ENCODE measurements around the gene CDC42BPA. TPM values are rescaled to one million over a fixed set of nuclear protein-coding genes. Genes with fewer than 3 reads are reported as not detected.

CDC42BPA gene
- polyA plus RNA-seq, 1 donor (not counting 4 experiments of a cell fraction or from before 2014, with no cell fraction given) = 9.2 TPM

DNA sequence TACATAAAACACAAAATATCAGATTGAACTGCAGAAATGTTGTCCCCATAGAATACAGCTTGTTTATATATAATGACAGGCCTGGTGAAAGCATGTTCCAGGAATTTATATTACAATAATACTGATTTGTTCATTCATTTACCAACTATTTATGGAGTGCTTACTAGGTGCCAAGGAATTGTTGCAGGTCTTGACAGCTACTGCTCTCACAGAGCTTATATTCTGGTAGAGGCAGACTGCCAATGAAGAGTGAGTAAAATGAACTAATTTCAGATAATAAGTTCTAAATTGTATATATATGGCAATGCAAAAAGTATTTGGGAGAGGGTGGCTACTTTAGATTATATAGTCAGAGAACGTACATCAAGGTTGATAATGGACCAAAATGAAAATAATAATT, 226.2 kb downstream of the CDC42BPA start:
- no peaks in the 10 kb centered on the region for H3K36me3 ChIP-seq (ENCODE audit: control insufficient read depth in 2 of 2, extremely low read depth in 1 of 2, insufficient read depth in 2 of 2, low read length in 2 of 2)
- H3K9me3 ChIP-seq (ENCODE audit: control insufficient read depth, low read depth, low read length) = no peaks in the 10 kb centered on the region

DNA sequence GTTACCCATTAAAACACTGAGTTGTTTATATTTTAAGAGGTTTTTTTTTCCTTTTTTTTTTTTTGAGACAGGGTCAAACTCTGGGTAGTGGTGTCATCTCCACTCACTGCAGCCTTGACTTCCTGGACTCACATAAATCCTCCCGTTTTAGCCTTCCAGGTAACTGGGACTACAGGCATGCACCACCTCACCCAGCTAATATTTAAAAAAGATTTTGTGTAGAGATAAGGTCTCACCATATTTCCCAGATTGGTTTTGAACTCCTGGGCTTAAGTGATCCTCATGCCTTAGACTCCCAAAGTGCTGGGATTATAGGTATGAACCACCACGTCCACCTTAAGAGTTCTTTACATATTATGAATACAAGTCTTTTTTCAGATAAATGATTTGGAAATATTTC, 231.7 kb downstream of the CDC42BPA start:
- no peak for FAIRE-seq
- H3K9ac ChIP-seq (ENCODE audit: control insufficient read depth, extremely low read depth, insufficient read depth, low read length) = no peak overlapping the region
- no peaks in the 10 kb centered on the region for H3K9me3 ChIP-seq (ENCODE audit: control insufficient read depth, low read depth, low read length)
- H3K9me1 ChIP-seq (ENCODE audit: control insufficient read depth, extremely low read depth, insufficient read depth, low read length) = no peaks in the 10 kb centered on the region
- H3K79me2 ChIP-seq (ENCODE audit: control insufficient read depth, insufficient read depth, low read length) = no peaks in the 10 kb centered on the region
- dilution Hi-C loops (cut with MboI; ENCODE audit: extremely low pct_ligation_motif_present, low sequenced_read_pairs) = no loop called here
- H3K36me3 ChIP-seq (ENCODE audit: control insufficient read depth in 2 of 2, extremely low read depth in 1 of 2, insufficient read depth in 2 of 2, low read length in 2 of 2) = no peaks in the 10 kb centered on the region
- H4K20me1 ChIP-seq (ENCODE audit: control insufficient read depth, extremely low read depth, insufficient read depth, low read length) = no peaks in the 10 kb centered on the region
- no peaks in the 10 kb centered on the region for H3K4me1 ChIP-seq (ENCODE audit: control insufficient read depth, extremely low read depth, insufficient read depth, low read length)
- H3K4me3 ChIP-seq (ENCODE audit: control insufficient read depth in 2 of 3, extremely low read depth in 1 of 3, insufficient read depth in 2 of 3, low read depth in 1 of 3, low read length in 3 of 3) = no peak overlapping the region
- DNase-seq (ENCODE audit: low read depth, low spot score) = no peak
- no peaks in the 10 kb centered on the region for H3K27me3 ChIP-seq (ENCODE audit: control insufficient read depth, extremely low read depth, insufficient read depth, low read length)
- TF ChIP-seq, protein P1, sequence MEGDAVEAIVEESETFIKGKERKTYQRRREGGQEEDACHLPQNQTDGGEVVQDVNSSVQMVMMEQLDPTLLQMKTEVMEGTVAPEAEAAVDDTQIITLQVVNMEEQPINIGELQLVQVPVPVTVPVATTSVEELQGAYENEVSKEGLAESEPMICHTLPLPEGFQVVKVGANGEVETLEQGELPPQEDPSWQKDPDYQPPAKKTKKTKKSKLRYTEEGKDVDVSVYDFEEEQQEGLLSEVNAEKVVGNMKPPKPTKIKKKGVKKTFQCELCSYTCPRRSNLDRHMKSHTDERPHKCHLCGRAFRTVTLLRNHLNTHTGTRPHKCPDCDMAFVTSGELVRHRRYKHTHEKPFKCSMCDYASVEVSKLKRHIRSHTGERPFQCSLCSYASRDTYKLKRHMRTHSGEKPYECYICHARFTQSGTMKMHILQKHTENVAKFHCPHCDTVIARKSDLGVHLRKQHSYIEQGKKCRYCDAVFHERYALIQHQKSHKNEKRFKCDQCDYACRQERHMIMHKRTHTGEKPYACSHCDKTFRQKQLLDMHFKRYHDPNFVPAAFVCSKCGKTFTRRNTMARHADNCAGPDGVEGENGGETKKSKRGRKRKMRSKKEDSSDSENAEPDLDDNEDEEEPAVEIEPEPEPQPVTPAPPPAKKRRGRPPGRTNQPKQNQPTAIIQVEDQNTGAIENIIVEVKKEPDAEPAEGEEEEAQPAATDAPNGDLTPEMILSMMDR (optimal IDR thresholded peaks at IDR 0.05 in 1 of 3, IDR thresholded peaks at IDR 0.05 in 1 of 3, conservative IDR thresholded peaks at IDR 0.05 in 1 of 3; ENCODE audit: extremely low read depth in 1 of 3, insufficient read depth in 2 of 3, low read length in 3 of 3) = no peak
- no peak for TF ChIP-seq EZH2 (IDR thresholded peaks at IDR 0.05; ENCODE audit: low read length)
- no peak overlapping the region for H3K4me2 ChIP-seq (ENCODE audit: control insufficient read depth, extremely low read depth, insufficient read depth, low read depth, low read length)
- no peak overlapping the region for H2AFZ ChIP-seq (ENCODE audit: control insufficient read depth, low read length)
- H3K27ac ChIP-seq (ENCODE audit: control insufficient read depth, insufficient read depth, low read length) = no peak overlapping the region

More for the DNA sequence above, 226.2 kb downstream of the CDC42BPA start:
- Histone ChIP-seq H2AFZ (ENCODE audit: control insufficient read depth, low read length) (no peak overlapping the region), H3K4me1 (ENCODE audit: control insufficient read depth, extremely low read depth, insufficient read depth, low read length) (no peaks in the 10 kb centered on the region), H3K9me1 (ENCODE audit: control insufficient read depth, extremely low read depth, insufficient read depth, low read length) (no peaks in the 10 kb centered on the region), H3K27me3 (ENCODE audit: control insufficient read depth, extremely low read depth, insufficient read depth, low read length) (no peaks in the 10 kb centered on the region), H3K9ac (ENCODE audit: control insufficient read depth, extremely low read depth, insufficient read depth, low read length) (no peak overlapping the region), H4K20me1 (ENCODE audit: control insufficient read depth, extremely low read depth, insufficient read depth, low read length) (no peaks in the 10 kb centered on the region), H3K79me2 (ENCODE audit: control insufficient read depth, insufficient read depth, low read length) (no peaks in the 10 kb centered on the region), H3K27ac (ENCODE audit: control insufficient read depth, insufficient read depth, low read length) (no peak overlapping the region), H3K4me2 (ENCODE audit: control insufficient read depth, extremely low read depth, insufficient read depth, low read depth, low read length) (no peak overlapping the region), H3K4me3 (ENCODE audit: control insufficient read depth in 2 of 3, extremely low read depth in 1 of 3, insufficient read depth in 2 of 3, low read depth in 1 of 3, low read length in 3 of 3) (no peak overlapping the region)
- dilution Hi-C loops (cut with MboI; ENCODE audit: extremely low pct_ligation_motif_present, low sequenced_read_pairs) = no loop called here
- no peak for FAIRE-seq
- DNase-seq (ENCODE audit: low read depth, low spot score) = no peak
- TF ChIP-seq, protein P1 (optimal IDR thresholded peaks at IDR 0.05 in 1 of 3, IDR thresholded peaks at IDR 0.05 in 1 of 3, conservative IDR thresholded peaks at IDR 0.05 in 1 of 3; ENCODE audit: extremely low read depth in 1 of 3, insufficient read depth in 2 of 3, low read length in 3 of 3) = no peak
- no peak for TF ChIP-seq EZH2 (IDR thresholded peaks at IDR 0.05; ENCODE audit: low read length)
